ENCODE results near the gene AKAP13.
"Not testable (repeated sequence)": the region's sequence is repeated elsewhere in the genome, so short reads cannot be mapped to it uniquely, and the experiment has no call there.

The AKAP13 gene

GRCh38 chr15:85504749-85505676 lies 124.6 kb downstream of the AKAP13 start:
- DNase-seq, result peak; percentile 30

- DNase-seq, result no peak
Observed at GRCh38 chr15:85507114-85507513, 126.7 kb downstream of the AKAP13 start.

- no peak for DNase-seq
Observed at GRCh38 chr15:85509973-85510372, 129.6 kb downstream of the AKAP13 start.

GRCh38 chr15:85514413-85514812 lies 134.0 kb downstream of the AKAP13 start:
- no peak for DNase-seq

- no peak for DNase-seq
Observed at GRCh38 chr15:85515212-85515611, 134.8 kb downstream of the AKAP13 start.

GRCh38 chr15:85517086-85517485 lies 136.7 kb downstream of the AKAP13 start:
- DNase-seq, result no peak

GRCh38 chr15:85518979-85519761 lies 138.8 kb downstream of the AKAP13 start:
- DNase-seq, result no peak

GRCh38 chr15:85520650-85521049 lies 140.2 kb downstream of the AKAP13 start:
- DNase-seq, result no peak

GRCh38 chr15:85523530-85523929 lies 143.1 kb downstream of the AKAP13 start:
- no peak for DNase-seq

GRCh38 chr15:85525755-85526154 lies 145.4 kb downstream of the AKAP13 start:
- DNase-seq, result no peak

- DNase-seq, result no peak
Observed at GRCh38 chr15:85527895-85528294, 147.5 kb downstream of the AKAP13 start.

GRCh38 chr15:85530079-85530478 lies 149.7 kb downstream of the AKAP13 start:
- no peak for DNase-seq

GRCh38 chr15:85531083-85531482 lies 150.7 kb downstream of the AKAP13 start:
- no peak for DNase-seq

- no peak for DNase-seq
Observed at GRCh38 chr15:85532689-85533088, 152.3 kb downstream of the AKAP13 start.

- no peak for DNase-seq
Observed at GRCh38 chr15:85534031-85534430, 153.6 kb downstream of the AKAP13 start.

GRCh38 chr15:85535533-85536330 lies 155.3 kb downstream of the AKAP13 start:
- not testable (repeated sequence) for DNase-seq

GRCh38 chr15:85536341-85536740 lies 155.9 kb downstream of the AKAP13 start:
- no peak for DNase-seq

- no peak for DNase-seq
Observed at GRCh38 chr15:85539491-85539890, 159.1 kb downstream of the AKAP13 start.

GRCh38 chr15:85540085-85540797 lies 159.8 kb downstream of the AKAP13 start:
- DNase-seq, result no peak

GRCh38 chr15:85541744-85542143 lies 161.3 kb downstream of the AKAP13 start:
- no peak for DNase-seq

- DNase-seq, result no peak
Observed at GRCh38 chr15:85542488-85542887, 162.1 kb downstream of the AKAP13 start.

- no peak for DNase-seq
Observed at GRCh38 chr15:85542895-85543331, 162.5 kb downstream of the AKAP13 start.

All from activated naive CD4-positive, alpha-beta T cell treated with Interleukin-2 at 50 U/mL for 16 hours (primary cell).